NT2/D1 (cell line): ENCODE results near the gene CLEC4G.

Experiments
- DNase-seq: peaks from one replicate; pipeline ENCODE4 v3.0.0-alpha.2; 2011; ENCODE audit warnings: low read depth, low spot score
- H3K27me3 ChIP-seq: 2 replicates; pipeline ENCODE4 v1.6.0; 2011; ENCODE audit warnings: mild to moderate bottlenecking; ENCODE audit not compliant: insufficient read length, insufficient read depth
- H3K36me3 ChIP-seq: 2 replicates; pipeline ENCODE4 v1.6.1; 2011; ENCODE audit warnings: mild to moderate bottlenecking, low read length, mixed read lengths; ENCODE audit not compliant: insufficient read depth, insufficient read length
- H3K4me1 ChIP-seq: 2 replicates; pipeline ENCODE4 v1.5.1; 2011; ENCODE audit not compliant: insufficient read depth, insufficient read length
- H3K4me3 ChIP-seq: 2 replicates; pipeline ENCODE4 v1.5.1; 2011; ENCODE audit warnings: low read depth; ENCODE audit not compliant: insufficient read length
- H3K9ac ChIP-seq: 2 replicates; pipeline ENCODE4 v1.6.0; 2011; ENCODE audit warnings: low read depth; ENCODE audit not compliant: insufficient read length
- H3K9me3 ChIP-seq: 2 replicates; pipeline ENCODE4 v1.5.1; 2011; ENCODE audit warnings: mild to moderate bottlenecking, low read length; ENCODE audit not compliant: insufficient read depth
- SUZ12 ChIP-seq: IDR thresholded peaks from 2 replicates; pipeline ENCODE4 v1.6.1; 2011; ENCODE audit not compliant: insufficient read length, insufficient read depth; ENCODE audit errors: extremely low read depth
- YY1 ChIP-seq: IDR thresholded peaks from 2 replicates; pipeline ENCODE4 v1.6.1; 2011; ENCODE audit not compliant: insufficient read length, insufficient read depth
- ZNF274 ChIP-seq: IDR thresholded peaks from 2 replicates; pipeline ENCODE4 v1.6.1; 2011; ENCODE audit warnings: mild to moderate bottlenecking, low read depth, low read length

Gene CLEC4G

DNA sequence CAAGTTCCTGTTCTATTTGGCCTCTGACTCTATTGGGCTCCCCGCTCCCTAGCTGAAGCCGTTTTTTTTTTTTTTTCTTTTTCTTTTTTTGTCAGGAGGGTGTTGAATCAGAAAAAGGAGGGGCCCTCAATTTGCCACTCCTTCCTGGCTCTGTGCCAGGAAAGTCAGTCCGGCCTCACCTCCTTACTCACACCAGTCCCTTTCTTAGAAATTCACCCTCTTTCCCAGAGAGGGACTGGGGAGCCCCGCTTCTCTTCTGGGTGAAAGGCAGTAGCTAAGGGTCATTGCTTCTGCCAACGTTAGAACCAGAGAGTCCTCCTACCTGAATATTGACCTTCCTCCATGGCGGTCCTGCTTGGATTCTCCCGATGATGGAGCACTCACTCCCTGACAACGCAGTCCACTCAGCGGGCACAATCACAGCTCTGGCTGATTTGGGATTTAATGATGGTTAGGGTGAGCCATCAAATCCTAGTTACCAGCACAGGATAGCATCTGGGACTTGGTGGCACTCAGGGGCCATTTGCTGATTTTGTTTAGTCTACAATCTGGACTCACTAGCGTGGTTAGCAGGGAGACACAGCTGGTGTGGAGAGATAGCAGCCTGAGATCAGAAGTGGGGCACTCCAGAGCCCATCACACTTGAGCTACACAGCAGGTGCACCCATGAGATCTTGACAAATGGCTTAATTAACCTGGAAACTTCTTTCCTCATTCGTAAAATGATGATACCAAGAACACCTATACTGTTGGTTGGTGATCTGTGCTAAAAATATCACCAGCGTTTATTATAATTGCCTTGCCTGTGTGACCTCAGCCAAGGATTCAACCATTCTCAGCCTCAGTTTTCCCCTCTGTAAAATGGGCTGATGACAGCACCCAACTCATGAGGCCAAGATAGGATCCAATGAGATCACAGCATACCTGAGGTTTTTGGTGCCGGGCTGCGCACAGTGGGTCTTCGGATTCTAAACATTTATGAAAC, 32.2 kb downstream of the CLEC4G start:
- Histone ChIP-seq H3K9me3 (no peaks in the 10 kb centered on the region), H3K27me3 (peaks cover 19% of the 10 kb centered on the region), H3K36me3 (no peaks in the 10 kb centered on the region), H3K4me1 (peaks cover 25% of the 10 kb centered on the region), H3K9ac (peak overlapping the region; percentile 10), H3K4me3 (no peak overlapping the region)
- DNase-seq = no peak
- TF ChIP-seq YY1 = no peak
- no peak for TF ChIP-seq ZNF274
- no peak for TF ChIP-seq SUZ12

DNA sequence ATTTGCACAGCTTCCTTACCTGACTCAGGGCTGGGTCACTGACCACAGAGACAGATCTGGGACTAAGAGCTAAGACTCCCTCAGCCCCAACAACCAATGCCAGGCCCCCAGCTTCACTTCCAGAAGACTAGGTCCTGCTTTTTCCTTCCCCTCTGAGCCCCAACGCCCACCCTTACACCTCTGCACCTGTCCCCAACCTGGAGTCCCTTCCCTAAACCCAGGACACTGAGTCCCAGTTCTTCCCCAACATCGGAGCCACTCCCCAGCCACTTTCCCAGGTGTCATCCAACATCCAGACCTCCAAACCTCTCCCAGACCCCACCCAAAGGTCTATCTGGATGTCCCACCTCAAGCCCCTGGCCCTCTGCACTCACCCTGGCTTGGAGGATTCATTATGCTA, 32.9 kb downstream of the CLEC4G start:
- H3K9ac ChIP-seq = peak overlapping the region; percentile 64
- H3K4me1 ChIP-seq = peaks cover 25% of the 10 kb centered on the region
- DNase-seq = no peak
- no peaks in the 10 kb centered on the region for H3K36me3 ChIP-seq
- H3K4me3 ChIP-seq = no peak overlapping the region
- TF ChIP-seq ZNF274 (no peak), SUZ12 (no peak), YY1 (no peak)
- peaks cover 19% of the 10 kb centered on the region for H3K27me3 ChIP-seq
- no peaks in the 10 kb centered on the region for H3K9me3 ChIP-seq

DNA sequence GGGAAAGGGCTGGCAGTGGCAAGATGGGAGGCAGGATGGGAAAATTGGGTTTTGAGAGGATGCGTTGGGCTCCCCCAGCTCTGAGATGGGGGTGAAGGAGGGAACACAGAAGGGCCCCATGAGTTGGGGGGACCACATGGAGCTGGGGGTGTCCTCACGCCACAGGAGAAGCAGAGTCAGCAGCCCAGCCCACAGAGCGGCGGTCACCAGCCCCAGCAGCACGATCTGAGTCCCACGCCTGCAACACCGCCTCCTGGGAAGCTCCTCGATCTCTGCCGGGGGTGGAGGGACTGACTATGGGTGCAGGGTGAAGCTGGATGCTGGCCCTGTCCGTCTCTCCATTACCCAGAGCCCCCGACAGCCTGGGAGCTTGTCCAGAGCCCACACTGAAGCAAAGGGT, 33.3 kb downstream of the CLEC4G start:
- TF ChIP-seq ZNF274 = no peak
- no peak for TF ChIP-seq SUZ12
- no peak for TF ChIP-seq YY1
- H3K36me3 ChIP-seq = no peaks in the 10 kb centered on the region
- peaks cover 24% of the 10 kb centered on the region for H3K4me1 ChIP-seq
- peak overlapping the region; percentile 64 for H3K9ac ChIP-seq
- no peaks in the 10 kb centered on the region for H3K9me3 ChIP-seq
- peak overlapping the region; percentile 4 for H3K4me3 ChIP-seq
- H3K27me3 ChIP-seq = peaks cover 19% of the 10 kb centered on the region
- no peak for DNase-seq

DNA sequence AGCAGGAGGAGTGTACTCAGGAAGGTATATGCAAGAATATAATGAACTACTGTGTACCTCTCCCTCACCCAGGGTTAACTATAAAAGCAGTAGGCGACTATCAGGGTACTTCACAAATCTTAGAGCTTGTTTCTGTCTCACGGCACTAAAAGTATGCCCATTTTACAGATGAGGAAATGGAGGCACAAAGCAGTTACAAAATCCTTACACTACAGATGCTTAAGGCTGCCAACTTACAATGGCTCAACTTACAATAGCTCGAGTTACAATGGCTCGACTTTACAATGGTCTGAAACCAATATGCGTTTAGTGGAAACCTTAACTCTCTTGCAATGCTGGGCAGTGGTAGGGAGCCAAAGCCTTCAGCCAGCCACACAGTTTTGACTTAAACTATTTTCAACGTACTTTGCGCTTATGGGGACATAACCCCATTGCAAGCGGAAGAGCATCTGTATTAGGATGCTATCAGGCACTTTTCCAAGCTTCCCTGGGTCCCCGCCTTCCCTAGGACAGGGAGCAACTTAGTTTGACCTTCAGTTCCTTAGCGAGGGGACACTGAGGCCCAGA, 34.1 kb downstream of the CLEC4G start:
- Histone ChIP-seq H3K27me3 (peaks cover 21% of the 10 kb centered on the region), H3K9me3 (no peaks in the 10 kb centered on the region), H3K4me1 (peaks cover 21% of the 10 kb centered on the region), H3K9ac (no peak overlapping the region), H3K36me3 (no peaks in the 10 kb centered on the region), H3K4me3 (no peak overlapping the region)
- TF ChIP-seq SUZ12 (no peak), YY1 (no peak), ZNF274 (no peak)
- DNase-seq = no peak

DNA sequence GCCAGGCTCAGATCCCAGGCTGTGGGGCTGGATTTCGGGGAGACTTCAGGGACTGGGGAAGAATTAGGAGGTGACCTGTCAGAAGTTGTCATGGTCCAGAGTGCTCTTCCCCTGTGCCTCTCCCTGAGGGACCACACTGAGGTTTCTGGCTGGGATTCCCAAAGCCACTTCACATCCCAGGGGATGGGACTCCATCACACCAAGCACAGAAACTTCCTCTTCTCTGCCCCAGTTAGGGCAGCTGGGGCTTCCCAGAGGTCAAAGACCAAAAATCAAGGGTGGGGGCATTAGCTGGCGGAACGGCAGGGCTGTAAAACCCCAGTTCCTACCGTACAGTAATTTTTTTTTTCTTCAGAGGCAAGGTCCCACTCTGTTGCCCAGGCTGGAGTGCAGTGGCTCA, 37.4 kb downstream of the CLEC4G start:
- no peaks in the 10 kb centered on the region for H3K9me3 ChIP-seq
- TF ChIP-seq YY1 (no peak), SUZ12 (no peak), ZNF274 (no peak)
- H3K9ac ChIP-seq = no peak overlapping the region
- H3K27me3 ChIP-seq = peaks cover 18% of the 10 kb centered on the region
- no peaks in the 10 kb centered on the region for H3K36me3 ChIP-seq
- peaks cover 21% of the 10 kb centered on the region for H3K4me1 ChIP-seq
- H3K4me3 ChIP-seq = no peak overlapping the region
- DNase-seq = no peak

DNA sequence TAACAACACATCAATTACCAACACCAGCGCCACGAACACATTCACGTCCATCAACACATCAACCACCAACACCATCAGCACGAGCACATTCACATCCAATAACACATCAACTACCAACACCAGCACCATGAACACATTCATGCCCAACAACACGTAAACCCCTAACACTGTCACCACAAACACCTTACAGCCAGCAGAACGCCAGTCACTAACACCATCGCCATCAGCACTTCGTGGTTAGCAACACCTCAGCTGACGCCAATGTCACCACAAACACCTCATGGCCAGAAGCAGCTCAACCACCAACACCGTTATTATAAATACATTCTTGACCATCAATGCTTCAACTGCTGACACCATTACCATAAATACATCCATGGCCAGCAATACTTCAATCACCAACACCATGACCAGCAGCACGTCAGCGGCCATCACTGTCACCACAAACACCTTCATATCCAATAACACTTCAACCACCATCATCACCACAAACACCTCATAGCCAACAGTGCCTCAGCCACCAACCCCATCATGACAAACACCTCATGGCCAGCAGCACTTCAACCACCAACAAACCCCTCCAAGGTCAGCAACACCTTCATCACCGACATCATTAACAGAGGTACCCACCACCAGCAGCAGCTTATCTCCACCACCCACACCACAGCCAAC, 39.4 kb downstream of the CLEC4G start:
- no peak for DNase-seq
- TF ChIP-seq ZNF274 = no peak
- TF ChIP-seq SUZ12 = no peak
- no peak for TF ChIP-seq YY1
- Histone ChIP-seq H3K4me3 (no peak overlapping the region), H3K36me3 (no peaks in the 10 kb centered on the region), H3K27me3 (peaks cover 5% of the 10 kb centered on the region), H3K9ac (no peak overlapping the region), H3K4me1 (peaks cover 6% of the 10 kb centered on the region), H3K9me3 (no peaks in the 10 kb centered on the region)

DNA sequence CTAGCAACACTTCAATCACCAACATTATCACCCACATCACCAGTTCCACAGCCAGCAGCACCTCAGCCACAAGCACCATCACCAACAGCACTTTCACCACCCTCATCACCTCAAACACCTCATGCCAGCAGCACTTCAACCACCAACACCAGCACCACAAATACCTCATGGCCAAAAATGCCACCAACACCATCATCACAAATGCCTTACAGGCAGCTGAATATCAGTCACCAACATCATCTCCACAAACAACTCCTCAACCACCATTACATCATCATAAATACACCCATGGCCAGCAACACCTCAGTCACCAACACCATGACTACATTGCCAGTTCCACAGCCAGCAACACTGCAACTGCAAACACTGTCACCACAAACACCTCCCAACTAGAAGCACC, 40.4 kb downstream of the CLEC4G start:
- Histone ChIP-seq H3K4me3 (no peak overlapping the region), H3K9ac (no peak overlapping the region), H3K36me3 (peaks cover 5% of the 10 kb centered on the region), H3K4me1 (peaks cover 3% of the 10 kb centered on the region), H3K27me3 (peaks cover 5% of the 10 kb centered on the region), H3K9me3 (no peaks in the 10 kb centered on the region)
- TF ChIP-seq YY1 (no peak), ZNF274 (no peak)
- DNase-seq = no peak
